Measurements from ENCODE around the gene GTPBP1. TPM values are rescaled to one million over a fixed set of nuclear protein-coding genes. Genes with fewer than 3 reads are reported as not detected.

Gene GTPBP1
- polyA plus RNA-seq, 1 donor from 2014 or later: 46.7 TPM

DNA sequence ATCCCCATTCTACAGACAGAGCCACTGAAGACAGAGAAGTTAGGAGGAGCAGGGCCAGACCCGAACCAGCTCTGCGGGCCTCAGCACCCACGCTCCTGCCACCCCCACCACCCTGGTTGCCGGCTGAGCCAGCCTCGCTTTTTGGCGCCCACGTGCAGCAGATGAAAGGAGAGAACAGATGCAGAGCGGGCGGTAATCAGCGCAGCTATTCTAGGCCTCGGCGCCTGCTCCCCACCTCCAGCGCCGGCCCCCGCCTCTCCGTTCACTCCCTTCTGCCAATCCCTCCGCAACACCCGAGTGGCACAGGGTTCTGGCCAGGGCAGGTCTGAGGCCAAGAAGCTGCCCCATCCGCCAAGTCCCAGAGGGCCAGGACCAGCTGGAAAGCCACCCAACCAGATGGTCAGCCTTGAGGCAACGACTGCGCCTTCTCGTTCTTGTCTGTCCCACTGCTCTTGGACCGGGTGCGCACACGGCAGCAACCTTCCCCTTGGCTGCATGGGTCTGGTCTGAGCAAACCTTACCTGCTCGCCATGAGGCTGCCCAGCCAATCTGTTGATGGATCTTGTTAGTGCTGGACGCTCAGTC lies 71.4 kb downstream of the GTPBP1 start:
- Mint-ChIP-seq H3K27ac (no peak overlapping the region), H3K27me3 (no peaks in the 10 kb centered on the region), H3K36me3 (peaks cover 4% of the 10 kb centered on the region), H3K4me3 (no peak overlapping the region), H3K4me1 (peaks cover 0 to 2% (median 0%) of the 10 kb centered on the region in 3 donors), H3K9me3 (peaks cover 0 to 1% (median 0%) of the 10 kb centered on the region in 3 donors)

DNA sequence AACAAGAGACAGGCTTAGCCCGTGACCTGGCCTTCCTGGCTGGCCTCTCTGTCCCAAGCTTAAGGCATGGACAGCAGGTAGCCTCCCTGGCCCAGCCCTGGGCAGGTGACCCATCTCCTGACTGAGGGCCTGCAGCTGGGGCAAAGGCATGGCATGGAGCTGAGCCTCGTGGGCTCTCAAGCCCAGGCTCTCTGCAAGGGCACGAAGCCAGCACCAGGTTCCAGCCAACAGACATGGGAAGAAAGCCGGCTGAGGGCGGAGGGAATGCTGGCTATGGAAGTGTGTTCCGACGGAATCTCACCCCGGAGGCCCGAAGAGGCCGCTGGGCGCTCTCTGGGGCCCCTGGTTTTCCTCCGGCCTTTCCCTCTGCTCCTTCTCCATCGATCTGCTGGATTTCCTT lies 75.3 kb downstream of the GTPBP1 start:
- H3K9me3 Mint-ChIP-seq: peaks cover 0 to 1% (median 0%) of the 10 kb centered on the region in 3 donors
- H3K27me3 Mint-ChIP-seq: no peaks in the 10 kb centered on the region
- H3K36me3 Mint-ChIP-seq: peaks cover 8% of the 10 kb centered on the region
- no peak overlapping the region for H3K27ac Mint-ChIP-seq
- H3K4me1 Mint-ChIP-seq: peaks cover 0 to 5% (median 0%) of the 10 kb centered on the region in 3 donors
- H3K4me3 Mint-ChIP-seq: no peak overlapping the region

DNA sequence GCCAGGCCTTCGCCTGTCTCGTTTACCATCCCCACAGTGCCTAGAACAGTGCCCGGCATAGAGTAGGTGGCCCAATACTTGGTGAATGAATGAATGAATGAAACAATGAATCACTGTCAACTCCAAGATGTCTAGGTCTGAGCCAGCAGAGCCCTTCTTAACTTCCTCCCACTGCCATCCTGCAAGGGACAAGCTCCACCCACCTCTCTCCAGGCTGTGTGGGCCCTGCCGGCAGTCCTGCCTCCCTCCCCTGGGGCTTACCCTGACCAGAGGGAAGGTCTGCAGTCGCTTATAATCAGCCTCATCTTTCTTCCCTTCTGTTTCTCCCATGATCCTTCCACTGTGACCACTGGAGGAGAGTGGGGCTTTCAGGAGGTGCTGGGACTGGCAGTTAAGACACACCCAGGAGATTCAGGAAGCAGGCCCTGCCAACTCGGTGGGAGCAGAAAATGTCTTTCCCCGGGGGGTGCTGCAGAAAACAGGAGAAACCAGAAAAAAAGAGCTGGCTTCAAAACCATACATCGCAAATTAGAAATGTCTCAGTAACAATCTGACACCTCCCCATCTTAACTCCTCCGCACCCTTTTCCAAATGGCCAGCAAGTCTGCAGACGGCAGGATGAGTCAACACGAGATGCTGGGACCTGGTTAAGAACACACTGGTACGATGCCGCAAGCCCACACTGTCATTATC lies 76.8 kb downstream of the GTPBP1 start:
- Mint-ChIP-seq H3K27ac (peak overlapping the region in 1 of 3 donors; percentile 71), H3K4me1 (peaks cover 0 to 5% (median 0%) of the 10 kb centered on the region in 3 donors), H3K9me3 (peaks cover 0 to 1% (median 0%) of the 10 kb centered on the region in 3 donors), H3K27me3 (no peaks in the 10 kb centered on the region), H3K36me3 (peaks cover 8% of the 10 kb centered on the region), H3K4me3 (no peak overlapping the region)

Other genes with a start within 250 kb of the GTPBP1 start
- gene KDELR3, start 237.8 kb upstream of the GTPBP1 start, polyA plus RNA-seq: 0.56 TPM
- gene DDX17, start 199.6 kb upstream of the GTPBP1 start, polyA plus RNA-seq: 55.9 TPM
- not detected for gene DMC1, start 135.8 kb upstream of the GTPBP1 start, polyA plus RNA-seq
- not detected for gene FAM227A, start 49.6 kb upstream of the GTPBP1 start, polyA plus RNA-seq
- 4.9 TPM for gene CBY1, start 49.3 kb upstream of the GTPBP1 start, polyA plus RNA-seq
- gene TOMM22, start 24.0 kb upstream of the GTPBP1 start, polyA plus RNA-seq: 67.0 TPM
- gene JOSD1, start 5.0 kb upstream of the GTPBP1 start, polyA plus RNA-seq: 5.4 TPM
- 206 TPM for gene SUN2, start 50.1 kb downstream of the GTPBP1 start, polyA plus RNA-seq
- gene DNAL4, start 88.2 kb downstream of the GTPBP1 start, polyA plus RNA-seq: 9.0 TPM
- gene NPTXR, start 138.1 kb downstream of the GTPBP1 start, polyA plus RNA-seq: 0.04 TPM
- gene CBX6, start 166.3 kb downstream of the GTPBP1 start, polyA plus RNA-seq: 7.1 TPM

Data from IgD-negative memory B cell (primary cell).